PC-3 (cell line): ENCODE results near the gene L1CAM. TPM values are rescaled to one million over a fixed set of nuclear protein-coding genes. Genes with fewer than 3 reads are reported as not detected.

Experiments
- ATAC-seq: fragments of 200-7000 bp; cut with Tn5 transposase; 2 replicates; pipeline ENCODE4 v1.9.1; 2020; ENCODE audit warnings: mild to moderate bottlenecking, moderate library complexity
- BruUV-seq: library from RNA; stranded (reverse); fragments of 400-500 nt; replicated peaks from 2 replicates; lab custom pipeline; 2021; lab: Mats Ljungman, UMichigan
- CTCF ChIA-PET: fragments of 300-600 bp; sonication (Branson Sonifier 250); formaldehyde crosslinking; loops from one replicate; lab custom pipeline; 2022; ENCODE audit warnings: antibody characterized with exemption; lab: Charles Lee
- POLR2A ChIA-PET: fragments of 300-600 bp; sonication (Branson Sonifier 250); formaldehyde crosslinking; loops from one replicate; lab custom pipeline; 2022; ENCODE audit warnings: antibody characterized with exemption; ENCODE audit not compliant: unreplicated experiment; lab: Charles Lee
- DNase-seq: peaks from one replicate; pipeline ENCODE4 v3.0.0-alpha.2; 2015
- H2AFZ ChIP-seq: fragments of 300-600 bp; sonication (generic); 2 replicates; pipeline ENCODE4 v1.6.0; 2016; ENCODE audit warnings: antibody characterized with exemption, low read length
- H3F3A ChIP-seq: fragments of 300-600 bp; sonication (generic); one replicate; pipeline ENCODE4 v1.6.0; 2017; ENCODE audit warnings: antibody characterized with exemption, low read length, control low read depth, mild to moderate bottlenecking; ENCODE audit not compliant: unreplicated experiment
- H3K27ac ChIP-seq: fragments of 300-600 bp; sonication (generic); 2 replicates; pipeline ENCODE4 v1.5.1; 2016; ENCODE audit warnings: mild to moderate bottlenecking, low read length
- H3K27me3 ChIP-seq: fragments of 300-600 bp; sonication (generic); 2 replicates; pipeline ENCODE4 v1.6.1; 2016; ENCODE audit warnings: low read length, mixed read lengths
- H3K36me3 ChIP-seq: fragments of 300-600 bp; sonication (generic); 2 replicates; pipeline ENCODE4 v1.6.1; 2016; ENCODE audit warnings: low read depth, mixed run types, low read length, mixed read lengths
- H3K4me1 ChIP-seq: fragments of 300-600 bp; sonication (generic); 2 replicates; pipeline ENCODE4 v1.5.1; 2016; ENCODE audit warnings: low read length; ENCODE audit not compliant: insufficient read depth
- H3K4me2 ChIP-seq: fragments of 300-600 bp; sonication (generic); 2 replicates; pipeline ENCODE4 v1.6.0; 2016; ENCODE audit warnings: low read length
- H3K4me3 ChIP-seq: fragments of 300-600 bp; sonication (generic); 2 replicates; pipeline ENCODE4 v1.5.1; 2016; ENCODE audit warnings: mild to moderate bottlenecking, low read length, mixed read lengths
- H3K79me2 ChIP-seq: fragments of 300-600 bp; sonication (generic); 2 replicates; pipeline ENCODE4 v1.6.1; 2017; ENCODE audit warnings: low read length, mixed read lengths
- H3K9ac ChIP-seq: fragments of 300-600 bp; sonication (generic); 2 replicates; pipeline ENCODE4 v1.6.0; 2016; ENCODE audit warnings: mild to moderate bottlenecking, low read length
- H3K9me2 ChIP-seq: fragments of 300-600 bp; sonication (generic); replicated peaks from 2 replicates; pipeline ENCODE4 v1.6.1; 2016; ENCODE audit warnings: mixed run types, low read length, mixed read lengths
- H3K9me3 ChIP-seq: fragments of 300-600 bp; sonication (generic); 2 replicates; pipeline ENCODE4 v1.6.1; 2016; ENCODE audit warnings: low read length, mixed read lengths
- H4K20me1 ChIP-seq: fragments of 300-600 bp; sonication (generic); 2 replicates; pipeline ENCODE4 v1.6.1; 2016; ENCODE audit warnings: low read length, mixed read lengths
- EZH2 ChIP-seq: fragments of 300-600 bp; sonication (generic); IDR thresholded peaks from one replicate; pipeline ENCODE4 v1.6.1; 2017; ENCODE audit warnings: antibody characterized with exemption, mild to moderate bottlenecking, low read length; ENCODE audit not compliant: unreplicated experiment
- EZH2phosphoT487 ChIP-seq: fragments of 300-600 bp; sonication (generic); IDR thresholded peaks from 2 replicates; pipeline ENCODE4 v1.6.1; 2018; ENCODE audit warnings: mild to moderate bottlenecking, antibody characterized with exemption, low read length, borderline replicate concordance
- intact Hi-C: fragments of 100-400 bp; cut with micrococcal nuclease; formaldehyde crosslinking; loops from 2 replicates; pipeline ENCODE4 v1.9.0; 2023
- total RNA-seq: library from RNA; depleted of rRNA; stranded (reverse); fragments of >200 nt; gene quantifications from 2 replicates; pipeline ENCODE4 v1.2.3, GENCODE V29; 2014
- TF ChIP-seq, protein P1 (sequence below): fragments of 300-600 bp; sonication (generic); conservative IDR thresholded peaks from 2 replicates; pipeline ENCODE4 v1.5.1; 2017; ENCODE audit warnings: antibody characterized with exemption, low read depth, mild to moderate bottlenecking, low read length

The L1CAM gene
- total RNA-seq, 1 experiment from 2014 or later, result 5.2 TPM

DNA sequence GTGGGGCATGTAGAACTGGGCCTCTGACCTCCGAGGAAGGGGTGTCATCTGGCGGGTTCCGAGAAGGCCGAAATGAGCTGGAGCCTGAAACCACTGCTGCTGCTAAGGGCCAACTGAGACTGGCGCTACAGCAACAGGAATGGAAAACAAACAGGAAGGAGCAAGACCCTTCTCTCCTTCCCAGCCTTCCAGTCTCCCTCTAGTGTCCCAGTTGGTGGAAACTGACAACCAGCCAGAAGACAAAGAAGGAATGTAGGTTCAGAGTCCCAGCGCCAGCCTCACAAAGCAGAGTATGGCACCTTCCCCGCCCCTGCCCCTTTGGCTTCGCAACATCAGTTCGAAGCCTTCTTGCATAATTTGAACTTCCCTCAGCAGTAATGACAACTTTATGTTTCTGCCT, 31.3 kb downstream of the L1CAM start:
- Histone ChIP-seq H3K4me1 (no peaks in the 10 kb centered on the region), H3F3A (no peaks in the 10 kb centered on the region), H3K9me3 (no peaks in the 10 kb centered on the region), H4K20me1 (no peaks in the 10 kb centered on the region), H2AFZ (no peak overlapping the region), H3K9ac (no peak overlapping the region), H3K4me2 (no peak overlapping the region), H3K9me2 (no peaks in the 10 kb centered on the region), H3K4me3 (no peak overlapping the region), H3K36me3 (no peaks in the 10 kb centered on the region), H3K27ac (no peak overlapping the region), H3K27me3 (peaks cover 40% of the 10 kb centered on the region), H3K79me2 (no peaks in the 10 kb centered on the region)
- DNase-seq (no peak), ATAC-seq (no peak)
- intact Hi-C loops, result no loop called here
- TF ChIP-seq EZH2, result no peak
- TF ChIP-seq, protein P1, sequence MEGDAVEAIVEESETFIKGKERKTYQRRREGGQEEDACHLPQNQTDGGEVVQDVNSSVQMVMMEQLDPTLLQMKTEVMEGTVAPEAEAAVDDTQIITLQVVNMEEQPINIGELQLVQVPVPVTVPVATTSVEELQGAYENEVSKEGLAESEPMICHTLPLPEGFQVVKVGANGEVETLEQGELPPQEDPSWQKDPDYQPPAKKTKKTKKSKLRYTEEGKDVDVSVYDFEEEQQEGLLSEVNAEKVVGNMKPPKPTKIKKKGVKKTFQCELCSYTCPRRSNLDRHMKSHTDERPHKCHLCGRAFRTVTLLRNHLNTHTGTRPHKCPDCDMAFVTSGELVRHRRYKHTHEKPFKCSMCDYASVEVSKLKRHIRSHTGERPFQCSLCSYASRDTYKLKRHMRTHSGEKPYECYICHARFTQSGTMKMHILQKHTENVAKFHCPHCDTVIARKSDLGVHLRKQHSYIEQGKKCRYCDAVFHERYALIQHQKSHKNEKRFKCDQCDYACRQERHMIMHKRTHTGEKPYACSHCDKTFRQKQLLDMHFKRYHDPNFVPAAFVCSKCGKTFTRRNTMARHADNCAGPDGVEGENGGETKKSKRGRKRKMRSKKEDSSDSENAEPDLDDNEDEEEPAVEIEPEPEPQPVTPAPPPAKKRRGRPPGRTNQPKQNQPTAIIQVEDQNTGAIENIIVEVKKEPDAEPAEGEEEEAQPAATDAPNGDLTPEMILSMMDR, result no peak
- no peak for TF ChIP-seq EZH2phosphoT487
- BruUV-seq, result no TSS peak
- ChIA-PET CTCF (no interaction called here), POLR2A (no interaction called here)

DNA sequence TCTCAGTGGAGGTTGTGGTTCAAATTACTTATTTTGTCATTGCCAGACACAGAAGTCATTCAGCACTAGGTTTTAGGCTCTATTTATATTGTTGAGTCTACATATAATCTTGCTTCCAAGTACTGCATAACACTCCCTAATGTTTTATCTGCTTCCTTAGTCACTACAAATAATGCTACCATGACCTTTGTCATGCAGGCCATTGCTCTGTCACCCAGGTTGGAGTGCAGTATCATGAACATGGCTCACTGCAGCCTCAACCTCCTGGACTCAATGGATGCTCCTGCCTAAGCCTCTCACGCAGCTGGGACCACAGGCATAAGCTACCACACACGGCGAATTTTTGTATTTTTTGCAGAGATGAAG, 32.1 kb downstream of the L1CAM start:
- no peak for DNase-seq
- no TSS peak for BruUV-seq
- H3K79me2 ChIP-seq, result no peaks in the 10 kb centered on the region
- CTCF ChIA-PET, result no interaction called here
- H3K27ac ChIP-seq, result no peak overlapping the region
- H4K20me1 ChIP-seq, result no peaks in the 10 kb centered on the region
- no peaks in the 10 kb centered on the region for H3K4me1 ChIP-seq
- POLR2A ChIA-PET, result no interaction called here
- no peaks in the 10 kb centered on the region for H3K36me3 ChIP-seq
- H3K4me3 ChIP-seq, result no peak overlapping the region
- no peak overlapping the region for H2AFZ ChIP-seq
- ATAC-seq, result no peak
- no peaks in the 10 kb centered on the region for H3K9me2 ChIP-seq
- H3K27me3 ChIP-seq, result peaks cover 39% of the 10 kb centered on the region
- intact Hi-C loops, result no loop called here
- H3K9me3 ChIP-seq, result no peaks in the 10 kb centered on the region
- no peaks in the 10 kb centered on the region for H3F3A ChIP-seq
- TF ChIP-seq, protein P1, result no peak
- TF ChIP-seq EZH2phosphoT487 (no peak), EZH2 (no peak)
- no peak overlapping the region for H3K4me2 ChIP-seq
- no peak overlapping the region for H3K9ac ChIP-seq

DNA sequence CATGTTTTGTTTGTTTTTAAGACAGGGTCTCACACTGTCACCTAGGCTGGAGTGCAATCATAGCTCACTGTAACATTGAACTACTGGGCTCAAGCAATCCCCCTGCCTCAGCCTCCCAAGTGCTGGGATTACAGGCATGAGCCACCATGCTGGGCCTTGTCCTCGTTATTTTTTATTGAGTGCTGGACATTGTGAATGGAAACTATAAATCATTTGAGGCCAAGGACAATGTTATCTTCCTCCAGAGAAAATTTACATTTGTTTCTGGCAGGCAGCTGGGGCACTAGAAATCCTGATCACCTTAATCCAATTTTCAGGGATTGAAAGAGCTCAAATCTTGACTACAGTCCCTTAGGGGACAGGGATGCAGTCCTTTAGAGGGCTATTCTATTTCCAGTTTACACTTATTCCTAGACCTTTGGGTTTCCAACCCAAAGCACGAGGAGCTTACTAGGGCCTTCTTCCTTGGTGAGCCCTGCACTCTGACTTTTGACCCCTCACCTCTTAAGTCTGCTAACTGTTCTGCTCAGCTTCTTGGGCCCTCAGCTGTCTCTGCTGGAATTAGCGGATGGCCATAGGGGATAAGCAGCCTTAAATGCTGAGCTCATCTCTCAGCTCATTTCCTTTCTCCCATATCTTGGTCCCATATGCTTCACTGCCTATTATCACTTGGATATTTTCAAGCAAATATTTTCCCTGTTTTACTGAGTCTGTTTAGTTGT, 32.6 kb downstream of the L1CAM start:
- Histone ChIP-seq H3K4me2 (no peak overlapping the region), H3K4me3 (no peak overlapping the region), H3K9ac (no peak overlapping the region), H3F3A (no peaks in the 10 kb centered on the region), H3K27me3 (peaks cover 34% of the 10 kb centered on the region), H3K9me3 (no peaks in the 10 kb centered on the region), H3K36me3 (no peaks in the 10 kb centered on the region), H3K9me2 (no peaks in the 10 kb centered on the region), H2AFZ (no peak overlapping the region), H4K20me1 (no peaks in the 10 kb centered on the region), H3K4me1 (no peaks in the 10 kb centered on the region), H3K79me2 (no peaks in the 10 kb centered on the region), H3K27ac (no peak overlapping the region)
- BruUV-seq, result no TSS peak
- no peak for DNase-seq
- ChIA-PET CTCF (no interaction called here), POLR2A (no interaction called here)
- intact Hi-C loops, result no loop called here
- TF ChIP-seq, protein P1, result no peak
- TF ChIP-seq EZH2 (no peak), EZH2phosphoT487 (no peak)
- ATAC-seq, result no peak
